ENCODE measurements around the gene LRRK2.

LRRK2 gene

GRCh38 chr12:40271981-40272664 lies 47.3 kb downstream of the LRRK2 start:
- TF ChIP-seq FOXP2 (optimal IDR thresholded peaks at IDR 0.05; ENCODE audit: control extremely low read depth, extremely low read length, insufficient read depth) (no peak), POLR2AphosphoS5 (IDR thresholded peaks at IDR 0.05; ENCODE audit: borderline replicate concordance, low read depth, low read length) (no peak), EZH2 (IDR thresholded peaks at IDR 0.05) (no peak)
- DNase-seq (ENCODE audit: low read depth, low spot score) = no peak

GRCh38 chr12:40281791-40282364 lies 57.1 kb downstream of the LRRK2 start:
- TF ChIP-seq FOXP2 (optimal IDR thresholded peaks at IDR 0.05; ENCODE audit: control extremely low read depth, extremely low read length, insufficient read depth) (no peak), POLR2AphosphoS5 (IDR thresholded peaks at IDR 0.05; ENCODE audit: borderline replicate concordance, low read depth, low read length) (no peak), EZH2 (IDR thresholded peaks at IDR 0.05) (no peak)

More at GRCh38 chr12:40271981-40272664, 47.3 kb downstream of the LRRK2 start:
- Histone ChIP-seq H3K9ac (ENCODE audit: insufficient read length) (no peak overlapping the region), H3K4me3 (no peak overlapping the region), H3K9me3 (ENCODE audit: low read depth, low read length) (no peaks in the 10 kb centered on the region), H3K27ac (no peak overlapping the region), H3K36me3 (ENCODE audit: insufficient read depth, low read length) (no peaks in the 10 kb centered on the region)

GRCh38 chr12:40286583-40286982 lies 61.8 kb downstream of the LRRK2 start:
- no peaks in the 10 kb centered on the region for H3K36me3 ChIP-seq (ENCODE audit: insufficient read depth, low read length)

More at GRCh38 chr12:40281791-40282364, 57.1 kb downstream of the LRRK2 start:
- H3K9ac ChIP-seq (ENCODE audit: insufficient read length) = no peak overlapping the region
- H3K36me3 ChIP-seq (ENCODE audit: insufficient read depth, low read length) = no peaks in the 10 kb centered on the region
- H3K27ac ChIP-seq = no peak overlapping the region
- H3K4me3 ChIP-seq = no peak overlapping the region
- DNase-seq (ENCODE audit: low read depth, low spot score) = no peak
- H3K9me3 ChIP-seq (ENCODE audit: low read depth, low read length) = no peaks in the 10 kb centered on the region

GRCh38 chr12:40287369-40287975 lies 62.7 kb downstream of the LRRK2 start:
- Histone ChIP-seq H3K4me3 (no peak overlapping the region), H3K9me3 (ENCODE audit: low read depth, low read length) (peaks cover 5% of the 10 kb centered on the region; the same call in 1 of the 2 replicates), H3K9ac (ENCODE audit: insufficient read length) (no peak overlapping the region), H3K27ac (no peak overlapping the region), H3K36me3 (ENCODE audit: insufficient read depth, low read length) (no peaks in the 10 kb centered on the region)
- TF ChIP-seq FOXP2 (optimal IDR thresholded peaks at IDR 0.05; ENCODE audit: control extremely low read depth, extremely low read length, insufficient read depth) (no peak), EZH2 (IDR thresholded peaks at IDR 0.05) (no peak), POLR2AphosphoS5 (IDR thresholded peaks at IDR 0.05; ENCODE audit: borderline replicate concordance, low read depth, low read length) (no peak)
- no peak for DNase-seq (ENCODE audit: low read depth, low spot score)

More at GRCh38 chr12:40286583-40286982, 61.8 kb downstream of the LRRK2 start:
- no peak overlapping the region for H3K4me3 ChIP-seq
- peaks cover 5% of the 10 kb centered on the region; the same call in 1 of the 2 replicates for H3K9me3 ChIP-seq (ENCODE audit: low read depth, low read length)
- no peak overlapping the region for H3K9ac ChIP-seq (ENCODE audit: insufficient read length)
- TF ChIP-seq POLR2AphosphoS5 (IDR thresholded peaks at IDR 0.05; ENCODE audit: borderline replicate concordance, low read depth, low read length) (no peak), FOXP2 (optimal IDR thresholded peaks at IDR 0.05; ENCODE audit: control extremely low read depth, extremely low read length, insufficient read depth) (no peak), EZH2 (IDR thresholded peaks at IDR 0.05) (no peak)
- H3K27ac ChIP-seq = no peak overlapping the region
- DNase-seq (ENCODE audit: low read depth, low spot score) = no peak

- Histone ChIP-seq H3K9ac (ENCODE audit: insufficient read length) (peak overlapping the region; percentile 6), H3K4me3 (peak overlapping the region; percentile 44), H3K9me3 (ENCODE audit: low read depth, low read length) (peaks cover 5% of the 10 kb centered on the region; the same call in 1 of the 2 replicates), H3K36me3 (ENCODE audit: insufficient read depth, low read length) (no peaks in the 10 kb centered on the region), H3K27ac (peak overlapping the region; percentile 76; the same call in 1 of the 2 replicates)
- no peak for TF ChIP-seq EZH2 (IDR thresholded peaks at IDR 0.05)
- TF ChIP-seq FOXP2 (optimal IDR thresholded peaks at IDR 0.05; ENCODE audit: control extremely low read depth, extremely low read length, insufficient read depth) = no peak
- no peak for TF ChIP-seq POLR2AphosphoS5 (IDR thresholded peaks at IDR 0.05; ENCODE audit: borderline replicate concordance, low read depth, low read length)
- DNase-seq (ENCODE audit: low read depth, low spot score) = no peak
These were observed 68.1 kb downstream of the LRRK2 start for GRCh38 chr12:40292788-40293429.

- no peaks in the 10 kb centered on the region for H3K9me3 ChIP-seq (ENCODE audit: low read depth, low read length)
- DNase-seq (ENCODE audit: low read depth, low spot score) = no peak
- no peak overlapping the region for H3K27ac ChIP-seq
- no peaks in the 10 kb centered on the region for H3K36me3 ChIP-seq (ENCODE audit: insufficient read depth, low read length)
- no peak overlapping the region for H3K4me3 ChIP-seq
- no peak for TF ChIP-seq EZH2 (IDR thresholded peaks at IDR 0.05)
- no peak for TF ChIP-seq POLR2AphosphoS5 (IDR thresholded peaks at IDR 0.05; ENCODE audit: borderline replicate concordance, low read depth, low read length)
- TF ChIP-seq FOXP2 (optimal IDR thresholded peaks at IDR 0.05; ENCODE audit: control extremely low read depth, extremely low read length, insufficient read depth) = no peak
- no peak overlapping the region for H3K9ac ChIP-seq (ENCODE audit: insufficient read length)
These were observed 73.5 kb downstream of the LRRK2 start for GRCh38 chr12:40298341-40298740.

GRCh38 chr12:40300490-40300889 lies 75.7 kb downstream of the LRRK2 start:
- Histone ChIP-seq H3K9ac (ENCODE audit: insufficient read length) (no peak overlapping the region), H3K27ac (no peak overlapping the region), H3K9me3 (ENCODE audit: low read depth, low read length) (no peaks in the 10 kb centered on the region), H3K4me3 (no peak overlapping the region), H3K36me3 (ENCODE audit: insufficient read depth, low read length) (no peaks in the 10 kb centered on the region)
- no peak for DNase-seq (ENCODE audit: low read depth, low spot score)
- TF ChIP-seq POLR2AphosphoS5 (IDR thresholded peaks at IDR 0.05; ENCODE audit: borderline replicate concordance, low read depth, low read length) (no peak), EZH2 (IDR thresholded peaks at IDR 0.05) (no peak), FOXP2 (optimal IDR thresholded peaks at IDR 0.05; ENCODE audit: control extremely low read depth, extremely low read length, insufficient read depth) (no peak)

- no peaks in the 10 kb centered on the region; the same call in 1 of the 2 replicates for H3K36me3 ChIP-seq (ENCODE audit: insufficient read depth, low read length)
- H3K27ac ChIP-seq = no peak overlapping the region
- H3K9me3 ChIP-seq (ENCODE audit: low read depth, low read length) = no peaks in the 10 kb centered on the region
- no peak for DNase-seq (ENCODE audit: low read depth, low spot score)
- H3K9ac ChIP-seq (ENCODE audit: insufficient read length) = no peak overlapping the region
- no peak overlapping the region for H3K4me3 ChIP-seq
- TF ChIP-seq EZH2 (IDR thresholded peaks at IDR 0.05) = no peak
- TF ChIP-seq POLR2AphosphoS5 (IDR thresholded peaks at IDR 0.05; ENCODE audit: borderline replicate concordance, low read depth, low read length) = no peak
- no peak for TF ChIP-seq FOXP2 (optimal IDR thresholded peaks at IDR 0.05; ENCODE audit: control extremely low read depth, extremely low read length, insufficient read depth)
These were observed 84.2 kb downstream of the LRRK2 start for GRCh38 chr12:40309001-40309400.
